HCT116 (cell line): ENCODE data around the gene OST4.

Source experiments
- CTCF ChIP-seq, 3 experiments: fragments of 200-600 bp in 1 of 3; sonication (generic) in 1 of 3; IDR thresholded peaks in 2 of 3; conservative IDR thresholded peaks in 1 of 3; 2 replicates each; pipeline ENCODE4 v1.5.1; 2012 to 2017; ENCODE audit warnings: low read depth in 2 of 3, low read length in 2 of 3, antibody characterized with exemption in 1 of 3, borderline replicate concordance in 1 of 3, control low read depth in 1 of 3, mild to moderate bottlenecking in 1 of 3, mixed read lengths in 1 of 3, mixed run types in 1 of 3, moderate library complexity in 1 of 3; ENCODE audit not compliant: insufficient read depth in 1 of 3
- ELF1 ChIP-seq: IDR thresholded peaks from 2 replicates; pipeline ENCODE4 v1.6.1; 2012; ENCODE audit warnings: low read depth, borderline replicate concordance
- EZH2 ChIP-seq: fragments of 200-600 bp; sonication (generic); IDR thresholded peaks from 2 replicates; pipeline ENCODE4 v1.6.1; 2017; ENCODE audit warnings: antibody characterized with exemption, mixed run types
- POLR2A ChIP-seq: IDR thresholded peaks from 2 replicates; pipeline ENCODE4 v1.7.0; 2011; ENCODE audit warnings: borderline replicate concordance; ENCODE audit not compliant: insufficient read depth, insufficient read length; ENCODE audit errors: extremely low read depth
- POLR2AphosphoS5 ChIP-seq: IDR thresholded peaks from 2 replicates; pipeline ENCODE4 v1.6.1; 2011; ENCODE audit warnings: mild to moderate bottlenecking, low read depth, low read length, moderate library complexity
- YY1 ChIP-seq: IDR thresholded peaks from 2 replicates; pipeline ENCODE4 v1.6.1; 2011; ENCODE audit warnings: low read length, low read depth, moderate library complexity, mild to moderate bottlenecking; ENCODE audit not compliant: insufficient replicate concordance; ENCODE audit errors: extremely low read depth
- ZBTB33 ChIP-seq: IDR thresholded peaks from 2 replicates; pipeline ENCODE4 v1.6.1; 2011; ENCODE audit warnings: mild to moderate bottlenecking, low read length, moderate library complexity; ENCODE audit not compliant: insufficient replicate concordance; ENCODE audit errors: extremely low read depth
- ZFX ChIP-seq: fragments of 450-650 bp; IDR thresholded peaks from 2 replicates; pipeline ENCODE4 v1.6.1; 2017
- TF ChIP-seq, protein P1 (sequence below): IDR thresholded peaks from 2 replicates; pipeline ENCODE4 v1.6.1; 2012

DNA sequence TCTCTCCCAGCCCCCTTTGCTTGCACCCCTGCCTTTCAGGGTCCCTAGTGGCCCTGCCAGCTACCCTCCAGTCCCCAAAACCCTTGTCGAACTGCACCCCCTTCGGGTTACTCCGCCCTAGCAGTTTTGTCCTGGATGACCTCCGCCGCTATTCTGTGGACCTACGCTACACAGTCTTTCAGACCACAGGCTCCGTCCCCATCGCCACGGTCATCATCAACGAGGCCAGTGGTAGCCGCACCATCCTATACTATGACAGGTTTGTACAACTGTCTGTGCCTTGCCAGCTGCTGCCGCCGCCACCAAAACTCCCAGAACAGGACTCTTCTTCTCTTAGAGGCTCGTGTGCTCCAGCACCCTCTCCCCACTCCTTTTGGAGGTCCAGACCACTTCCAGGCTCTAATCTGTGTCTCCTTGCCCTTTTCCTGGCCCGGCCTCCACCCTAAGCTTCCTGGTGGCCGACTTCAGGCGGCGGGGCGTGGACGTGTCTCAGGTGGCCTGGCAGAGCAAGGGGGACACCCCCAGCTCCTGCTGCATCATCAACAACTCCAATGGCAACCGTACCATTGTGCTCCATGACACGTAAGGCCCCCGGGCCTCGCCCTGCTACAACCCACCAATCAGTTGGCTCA, 23.0 kb upstream of the OST4 start:
- no peak for TF ChIP-seq YY1
- TF ChIP-seq CTCF (IDR thresholded peaks at IDR 0.05 in 2 of 3, conservative IDR thresholded peaks at IDR 0.05 in 1 of 3; ENCODE audit: borderline replicate concordance in 1 of 3, insufficient read depth in 1 of 3, low read depth in 2 of 3, low read length in 2 of 3), result no peak
- TF ChIP-seq ELF1, result no peak
- no peak for TF ChIP-seq ZFX
- TF ChIP-seq EZH2, result no peak
- TF ChIP-seq ZBTB33, result no peak
- TF ChIP-seq POLR2A, result no peak
- TF ChIP-seq, protein P1, sequence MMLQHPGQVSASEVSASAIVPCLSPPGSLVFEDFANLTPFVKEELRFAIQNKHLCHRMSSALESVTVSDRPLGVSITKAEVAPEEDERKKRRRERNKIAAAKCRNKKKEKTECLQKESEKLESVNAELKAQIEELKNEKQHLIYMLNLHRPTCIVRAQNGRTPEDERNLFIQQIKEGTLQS, result no peak
- no peak for TF ChIP-seq POLR2AphosphoS5
